Endothelial cell of umbilical vein (primary cell): ENCODE results near the gene POLN. TPM values are rescaled to one million over a fixed set of nuclear protein-coding genes. Genes with fewer than 3 reads are reported as not detected.

Source experiments
- BruUV-seq: library from RNA; stranded (reverse); fragments of 400-500 nt; replicated peaks from 2 replicates; lab custom pipeline; 2021; lab: Mats Ljungman, UMichigan
- CTCF ChIA-PET: fragments of 300-600, 350-600 bp; sonication (Branson Sonifier 250); formaldehyde crosslinking; loops from one replicate; lab custom pipeline; 2021; ENCODE audit warnings: antibody characterized with exemption, inconsistent platforms; lab: Charles Lee
- POLR2A ChIA-PET: fragments of 300-600, 350-600 bp; sonication (Branson Sonifier 250); formaldehyde crosslinking; loops from one replicate; lab custom pipeline; 2021; ENCODE audit warnings: antibody characterized with exemption, inconsistent platforms; lab: Charles Lee
- DNase-seq: peaks from one replicate; pipeline ENCODE4 v3.0.0-alpha.2; 2011; ENCODE audit warnings: low read depth, low spot score
- FAIRE-seq: peaks from 2 replicates; lab custom pipeline; 2011; peaks lifted over from hg19 to GRCh38; lab: Jason Lieb, UNC
- H2AFZ ChIP-seq: 2 replicates; pipeline ENCODE4 v1.6.0; 2012; ENCODE audit warnings: low read depth, low read length, control low read depth, inconsistent platforms
- H3K27ac ChIP-seq: 2 replicates; pipeline ENCODE4 v1.5.1; 2011; ENCODE audit warnings: low read depth, mild to moderate bottlenecking, control low read depth, low read length, moderate library complexity; ENCODE audit not compliant: insufficient read depth
- H3K27me3 ChIP-seq, 2 experiments: 2 replicates each; pipeline versions ENCODE4 v1.6.0 to v1.6.1; 2011; ENCODE audit warnings: low read length in 2 of 2, mixed read lengths in 1 of 2; ENCODE audit not compliant: control insufficient read depth in 2 of 2, insufficient read depth in 2 of 2
- H3K36me3 ChIP-seq, 2 experiments: 2 replicates in 1 of 2; 3 replicates in 1 of 2; pipeline ENCODE4 v1.5.1; 2011; ENCODE audit warnings: low read length in 2 of 2, mild to moderate bottlenecking in 1 of 2, moderate library complexity in 1 of 2; ENCODE audit not compliant: control insufficient read depth in 2 of 2, insufficient read depth in 2 of 2; ENCODE audit errors: extremely low read depth in 1 of 2
- H3K4me1 ChIP-seq: 3 replicates; pipeline ENCODE4 v1.5.1; 2011; ENCODE audit warnings: mild to moderate bottlenecking, low read length; ENCODE audit not compliant: control insufficient read depth, insufficient read depth; ENCODE audit errors: extremely low read depth
- H3K4me2 ChIP-seq: 2 replicates; pipeline ENCODE4 v1.6.1; 2011; ENCODE audit warnings: low read length, control low read depth, mixed read lengths; ENCODE audit not compliant: insufficient read depth
- H3K4me3 ChIP-seq, 3 experiments: fragments of 200-600 bp in 1 of 3; sonication (generic), shearing (Covaris generic) in 1 of 3; replicated peaks in 1 of 3; 2 replicates each; pipeline ENCODE4 v1.5.1; 2011 to 2016; ENCODE audit warnings: control low read depth in 3 of 3, low read length in 3 of 3, mild to moderate bottlenecking in 2 of 3, inconsistent platforms in 1 of 3, low read depth in 1 of 3, moderate library complexity in 1 of 3; ENCODE audit not compliant: insufficient read depth in 1 of 3
- H3K79me2 ChIP-seq: 2 replicates; pipeline ENCODE4 v1.6.0; 2012; ENCODE audit warnings: low read length, inconsistent platforms; ENCODE audit not compliant: control insufficient read depth, insufficient read depth
- H3K9ac ChIP-seq: replicated peaks from 2 replicates; pipeline ENCODE3; 2011; ENCODE audit warnings: low read length, control low read depth; ENCODE audit not compliant: insufficient read depth; ENCODE audit errors: extremely low read depth
- H3K9me1 ChIP-seq: replicated peaks from 3 replicates; pipeline ENCODE4 v1.6.0; 2011; ENCODE audit warnings: mild to moderate bottlenecking, low read length; ENCODE audit not compliant: control insufficient read depth, insufficient read depth; ENCODE audit errors: extremely low read depth
- H3K9me3 ChIP-seq: replicated peaks from 2 replicates; pipeline ENCODE4 v1.5.1; 2012; ENCODE audit warnings: low read length, inconsistent platforms; ENCODE audit not compliant: control insufficient read depth, insufficient read depth
- H4K20me1 ChIP-seq: replicated peaks from 2 replicates; pipeline ENCODE3; 2011; ENCODE audit warnings: mild to moderate bottlenecking, low read length; ENCODE audit not compliant: control insufficient read depth, insufficient read depth; ENCODE audit errors: extremely low read depth
- CTCF ChIP-seq, 2 donors: IDR thresholded peaks; 1 replicate in 1 of 2; 2 replicates in 1 of 2; pipeline ENCODE4 v1.5.1; 2011; ENCODE audit warnings: low read length in 2 of 2, mild to moderate bottlenecking in 2 of 2, moderate library complexity in 2 of 2, control low read depth in 1 of 2, inconsistent platforms in 1 of 2, low read depth in 1 of 2; ENCODE audit not compliant: insufficient read depth in 1 of 2; ENCODE audit errors: extremely low read depth in 1 of 2
- EZH2 ChIP-seq: IDR thresholded peaks from 2 replicates; pipeline ENCODE4 v1.6.1; 2012; ENCODE audit warnings: borderline replicate concordance, low read depth, mild to moderate bottlenecking, moderate library complexity, low read length, inconsistent platforms; ENCODE audit not compliant: severe bottlenecking
- FOS ChIP-seq: IDR thresholded peaks from 2 replicates; pipeline ENCODE4 v1.6.1; 2011; ENCODE audit warnings: mild to moderate bottlenecking, low read length, moderate library complexity, borderline replicate concordance; ENCODE audit not compliant: insufficient read depth
- GATA2 ChIP-seq: IDR thresholded peaks from 2 replicates; pipeline ENCODE4 v1.7.0; 2011; ENCODE audit warnings: low read depth, mild to moderate bottlenecking, moderate library complexity, mixed read lengths, low read length; ENCODE audit not compliant: insufficient read length, insufficient read depth
- JUN ChIP-seq: IDR thresholded peaks from 2 replicates; pipeline ENCODE4 v1.6.1; 2011; ENCODE audit warnings: borderline replicate concordance, low read depth; ENCODE audit not compliant: insufficient read length, insufficient read depth
- MAX ChIP-seq: IDR thresholded peaks from 2 replicates; pipeline ENCODE4 v1.6.1; 2011; ENCODE audit not compliant: insufficient read depth, insufficient read length
- MYC ChIP-seq: IDR thresholded peaks from one replicate; pipeline ENCODE4 v1.6.1; 2011; ENCODE audit warnings: mild to moderate bottlenecking, low read depth, low read length
- POLR2A ChIP-seq: IDR thresholded peaks from 2 replicates; pipeline ENCODE4 v1.6.1; 2012; ENCODE audit warnings: low read depth, mild to moderate bottlenecking, control low read depth, low read length
- POLR2AphosphoS5 ChIP-seq: IDR thresholded peaks from 2 replicates; pipeline ENCODE4 v1.6.1; 2012; ENCODE audit warnings: low read depth, mild to moderate bottlenecking, control low read depth, low read length, moderate library complexity; ENCODE audit not compliant: insufficient read depth
- dilution Hi-C: fragments of 300-500 bp; cut with MboI; formaldehyde crosslinking; loops from one replicate; pipeline ENCODE4 v1.15.0; 2019; ENCODE audit warnings: low sequenced_read_pairs; ENCODE audit not compliant: extremely low pct_ligation_motif_present
- intact Hi-C: fragments of 100-400 bp; cut with micrococcal nuclease; formaldehyde crosslinking; loops from one replicate; pipeline ENCODE4 v1.10.0; 2022
- polyA plus RNA-seq, 4 experiments: library from polyadenylated mRNA; depleted of rRNA in 3 of 4; stranded (reverse) in 3 of 4; unstranded in 1 of 4; fragments of >200 nt; gene quantifications; 2 replicates each; pipeline versions ENCODE4 v1.2.1 to v1.2.3, GENCODE V29; 2011 to 2012; ENCODE audit warnings: missing spikeins in 1 of 4
- total RNA-seq: library from RNA; stranded (reverse); gene quantifications from 2 replicates; pipeline ENCODE4 v1.2.3, GENCODE V29; 2021

Gene POLN
- total and polyA plus RNA-seq, 2 donors (not counting 3 experiments of a cell fraction or from before 2014, with no cell fraction given), result 1.3 to 4.2 TPM

- FAIRE-seq, result no peak
- ChIA-PET CTCF (no interaction called here), POLR2A (no interaction called here)
- Histone ChIP-seq H3K36me3 (no peaks in the 10 kb centered on the region), H3K9me3 (no peaks in the 10 kb centered on the region), H3K4me1 (no peaks in the 10 kb centered on the region), H3K4me2 (no peak overlapping the region), H3K4me3 (no peak overlapping the region), H4K20me1 (no peaks in the 10 kb centered on the region), H2AFZ (no peak overlapping the region), H3K27me3 (no peaks in the 10 kb centered on the region), H3K79me2 (no peaks in the 10 kb centered on the region), H3K9me1 (no peaks in the 10 kb centered on the region), H3K27ac (no peak overlapping the region), H3K9ac (no peak overlapping the region)
- dilution Hi-C loops, result no loop called here
- TF ChIP-seq MAX (no peak), MYC (no peak), JUN (no peak), POLR2AphosphoS5 (no peak), POLR2A (no peak), GATA2 (no peak), EZH2 (no peak), CTCF (IDR thresholded peaks at IDR 0.05; ENCODE audit: extremely low read depth in 1 of 2, insufficient read depth in 1 of 2, low read depth in 1 of 2, low read length in 2 of 2) (no peak), FOS (no peak)
- intact Hi-C loops, result no loop called here
- no TSS peak for BruUV-seq
- no peak for DNase-seq
Observed at GRCh38 chr4:2272828-2273120, 30.9 kb upstream of the POLN start.
